ENCODE data around the gene GIGYF2.

GRCh38 chr2:232783278-232783677 is 86.1 kb downstream of the GIGYF2 start:
- TF ChIP-seq EP300 (conservative IDR thresholded peaks at IDR 0.05; ENCODE audit: poor library complexity, severe bottlenecking): no peak
- no peak for TF ChIP-seq EZH2 (IDR thresholded peaks at IDR 0.05; ENCODE audit: borderline replicate concordance, insufficient read depth, low read length, poor library complexity, severe bottlenecking)
- no peak for TF ChIP-seq CTCF (IDR thresholded peaks at IDR 0.05; ENCODE audit: poor library complexity, severe bottlenecking)

Data from neural cell (in vitro differentiated cells).